ENCODE measurements around the gene TNFRSF6B.

TNFRSF6B gene

DNA sequence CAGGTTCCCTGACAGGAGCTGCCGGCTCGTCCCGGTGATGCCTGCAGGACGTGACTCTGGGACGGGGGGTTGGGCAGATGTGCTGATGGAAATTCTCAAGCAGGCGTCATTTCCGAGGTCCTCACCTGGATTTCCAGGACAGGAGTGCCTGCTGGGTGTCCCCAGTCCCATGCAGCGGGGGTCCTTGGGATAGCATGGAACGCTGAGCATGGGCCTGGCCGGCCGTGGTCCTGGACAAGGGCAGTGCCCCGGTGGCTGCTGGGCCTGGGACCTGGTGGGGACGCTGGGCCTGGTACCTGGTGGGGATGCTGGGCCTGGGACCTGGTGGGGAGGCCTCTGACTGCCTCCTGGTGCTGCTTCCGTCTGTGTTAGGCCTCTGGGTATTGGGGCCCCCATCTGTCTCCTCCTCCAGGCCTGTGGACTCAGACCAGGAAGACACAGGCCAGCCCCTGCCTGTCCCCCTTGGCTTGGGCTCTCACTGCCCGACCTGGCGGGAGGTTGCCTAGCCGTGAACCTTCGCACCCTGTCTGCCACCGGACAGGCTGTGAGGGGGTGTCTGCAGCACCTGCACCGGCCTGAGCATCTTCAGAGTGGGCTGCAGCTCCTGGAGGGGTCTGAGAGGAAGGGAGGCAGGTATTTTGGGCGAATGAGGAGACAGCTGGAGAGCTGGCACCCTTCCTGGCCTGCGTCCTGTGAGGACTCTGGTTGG lies 32.2 kb upstream of the TNFRSF6B start:
- ATAC-seq, result no peak

DNA sequence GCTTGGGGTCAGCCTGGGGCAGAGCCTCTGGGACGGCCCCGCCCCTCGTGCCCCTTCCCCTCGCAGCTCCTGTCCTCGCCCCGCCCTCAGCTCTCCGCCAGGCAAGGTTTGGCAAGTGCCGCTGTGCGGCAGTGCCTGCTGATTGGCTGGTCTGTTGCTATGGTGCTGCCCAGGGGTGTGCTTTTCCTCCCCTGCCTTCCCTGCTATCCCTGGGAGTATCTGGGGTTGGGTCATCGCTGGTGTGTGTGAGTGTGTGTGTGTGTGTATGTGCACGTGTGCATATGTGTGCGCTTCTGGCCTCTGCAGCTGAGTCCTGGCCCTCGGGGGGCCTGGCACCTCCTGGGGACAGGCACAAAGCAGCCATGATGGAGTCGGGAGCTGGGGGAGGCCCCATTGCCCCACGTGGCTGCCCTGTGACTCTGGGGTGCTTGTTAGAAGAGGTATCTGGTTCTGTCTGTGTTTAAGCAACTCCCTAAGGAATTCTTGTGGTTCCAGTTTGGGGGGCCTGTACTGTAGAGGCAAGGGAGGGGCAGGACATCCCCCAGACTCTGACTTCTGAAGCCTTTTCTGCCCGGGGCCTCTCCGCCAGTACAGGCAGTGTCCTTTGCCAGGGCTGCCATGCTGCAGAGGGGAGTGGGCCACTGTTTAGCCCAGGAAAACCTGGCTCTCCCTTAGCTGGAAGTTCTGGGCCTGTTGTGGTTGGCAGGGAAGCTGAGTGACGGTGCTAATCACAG lies 31.4 kb upstream of the TNFRSF6B start:
- no peak; the same call in 2 of the 3 replicates for ATAC-seq
- no peak for TF ChIP-seq TCF4 (CRISPR knock-in tag; IDR thresholded peaks at IDR 0.05; ENCODE audit: borderline replicate concordance)
- no peak for TF ChIP-seq SNAI2 (CRISPR knock-in tag; IDR thresholded peaks at IDR 0.05)
- TF ChIP-seq, protein P1, sequence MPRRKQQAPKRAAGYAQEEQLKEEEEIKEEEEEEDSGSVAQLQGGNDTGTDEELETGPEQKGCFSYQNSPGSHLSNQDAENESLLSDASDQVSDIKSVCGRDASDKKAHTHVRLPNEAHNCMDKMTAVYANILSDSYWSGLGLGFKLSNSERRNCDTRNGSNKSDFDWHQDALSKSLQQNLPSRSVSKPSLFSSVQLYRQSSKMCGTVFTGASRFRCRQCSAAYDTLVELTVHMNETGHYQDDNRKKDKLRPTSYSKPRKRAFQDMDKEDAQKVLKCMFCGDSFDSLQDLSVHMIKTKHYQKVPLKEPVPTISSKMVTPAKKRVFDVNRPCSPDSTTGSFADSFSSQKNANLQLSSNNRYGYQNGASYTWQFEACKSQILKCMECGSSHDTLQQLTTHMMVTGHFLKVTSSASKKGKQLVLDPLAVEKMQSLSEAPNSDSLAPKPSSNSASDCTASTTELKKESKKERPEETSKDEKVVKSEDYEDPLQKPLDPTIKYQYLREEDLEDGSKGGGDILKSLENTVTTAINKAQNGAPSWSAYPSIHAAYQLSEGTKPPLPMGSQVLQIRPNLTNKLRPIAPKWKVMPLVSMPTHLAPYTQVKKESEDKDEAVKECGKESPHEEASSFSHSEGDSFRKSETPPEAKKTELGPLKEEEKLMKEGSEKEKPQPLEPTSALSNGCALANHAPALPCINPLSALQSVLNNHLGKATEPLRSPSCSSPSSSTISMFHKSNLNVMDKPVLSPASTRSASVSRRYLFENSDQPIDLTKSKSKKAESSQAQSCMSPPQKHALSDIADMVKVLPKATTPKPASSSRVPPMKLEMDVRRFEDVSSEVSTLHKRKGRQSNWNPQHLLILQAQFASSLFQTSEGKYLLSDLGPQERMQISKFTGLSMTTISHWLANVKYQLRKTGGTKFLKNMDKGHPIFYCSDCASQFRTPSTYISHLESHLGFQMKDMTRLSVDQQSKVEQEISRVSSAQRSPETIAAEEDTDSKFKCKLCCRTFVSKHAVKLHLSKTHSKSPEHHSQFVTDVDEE (CRISPR knock-in tag; IDR thresholded peaks at IDR 0.05), result no peak
- TF ChIP-seq ISL1 (CRISPR knock-in tag; IDR thresholded peaks at IDR 0.05), result no peak
- TF ChIP-seq, protein P2, sequence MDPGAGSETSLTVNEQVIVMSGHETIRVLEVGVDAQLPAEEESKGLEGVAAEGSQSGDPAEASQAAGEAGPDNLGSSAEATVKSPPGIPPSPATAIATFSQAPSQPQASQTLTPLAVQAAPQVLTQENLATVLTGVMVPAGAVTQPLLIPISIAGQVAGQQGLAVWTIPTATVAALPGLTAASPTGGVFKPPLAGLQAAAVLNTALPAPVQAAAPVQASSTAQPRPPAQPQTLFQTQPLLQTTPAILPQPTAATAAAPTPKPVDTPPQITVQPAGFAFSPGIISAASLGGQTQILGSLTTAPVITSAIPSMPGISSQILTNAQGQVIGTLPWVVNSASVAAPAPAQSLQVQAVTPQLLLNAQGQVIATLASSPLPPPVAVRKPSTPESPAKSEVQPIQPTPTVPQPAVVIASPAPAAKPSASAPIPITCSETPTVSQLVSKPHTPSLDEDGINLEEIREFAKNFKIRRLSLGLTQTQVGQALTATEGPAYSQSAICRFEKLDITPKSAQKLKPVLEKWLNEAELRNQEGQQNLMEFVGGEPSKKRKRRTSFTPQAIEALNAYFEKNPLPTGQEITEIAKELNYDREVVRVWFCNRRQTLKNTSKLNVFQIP (CRISPR knock-in tag; IDR thresholded peaks at IDR 0.05; ENCODE audit: borderline replicate concordance, low read depth), result no peak
- TF ChIP-seq ZNF70 (CRISPR knock-in tag; IDR thresholded peaks at IDR 0.05), result no peak
- TF ChIP-seq ZNF565 (CRISPR knock-in tag; conservative IDR thresholded peaks at IDR 0.05; ENCODE audit: low read depth), result no peak

More for the DNA sequence above, 32.2 kb upstream of the TNFRSF6B start:
- TF ChIP-seq OSR1 (CRISPR knock-in tag; IDR thresholded peaks at IDR 0.05), result no peak
- TF ChIP-seq CSDC2 (CRISPR knock-in tag; IDR thresholded peaks at IDR 0.05), result no peak
- no peak for TF ChIP-seq ZNF70 (CRISPR knock-in tag; IDR thresholded peaks at IDR 0.05)
- TF ChIP-seq BACH2 (CRISPR knock-in tag; IDR thresholded peaks at IDR 0.05; ENCODE audit: borderline replicate concordance), result no peak
- TF ChIP-seq SNAI2 (CRISPR knock-in tag; IDR thresholded peaks at IDR 0.05), result no peak
- no peak for TF ChIP-seq ZFP3 (CRISPR knock-in tag; IDR thresholded peaks at IDR 0.05)
- no peak for TF ChIP-seq ISL1 (CRISPR knock-in tag; IDR thresholded peaks at IDR 0.05)
- TF ChIP-seq, protein P3, sequence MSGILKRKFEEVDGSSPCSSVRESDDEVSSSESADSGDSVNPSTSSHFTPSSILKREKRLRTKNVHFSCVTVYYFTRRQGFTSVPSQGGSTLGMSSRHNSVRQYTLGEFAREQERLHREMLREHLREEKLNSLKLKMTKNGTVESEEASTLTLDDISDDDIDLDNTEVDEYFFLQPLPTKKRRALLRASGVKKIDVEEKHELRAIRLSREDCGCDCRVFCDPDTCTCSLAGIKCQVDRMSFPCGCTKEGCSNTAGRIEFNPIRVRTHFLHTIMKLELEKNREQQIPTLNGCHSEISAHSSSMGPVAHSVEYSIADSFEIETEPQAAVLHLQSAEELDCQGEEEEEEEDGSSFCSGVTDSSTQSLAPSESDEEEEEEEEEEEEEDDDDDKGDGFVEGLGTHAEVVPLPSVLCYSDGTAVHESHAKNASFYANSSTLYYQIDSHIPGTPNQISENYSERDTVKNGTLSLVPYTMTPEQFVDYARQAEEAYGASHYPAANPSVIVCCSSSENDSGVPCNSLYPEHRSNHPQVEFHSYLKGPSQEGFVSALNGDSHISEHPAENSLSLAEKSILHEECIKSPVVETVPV (CRISPR knock-in tag; IDR thresholded peaks at IDR 0.05), result no peak

DNA sequence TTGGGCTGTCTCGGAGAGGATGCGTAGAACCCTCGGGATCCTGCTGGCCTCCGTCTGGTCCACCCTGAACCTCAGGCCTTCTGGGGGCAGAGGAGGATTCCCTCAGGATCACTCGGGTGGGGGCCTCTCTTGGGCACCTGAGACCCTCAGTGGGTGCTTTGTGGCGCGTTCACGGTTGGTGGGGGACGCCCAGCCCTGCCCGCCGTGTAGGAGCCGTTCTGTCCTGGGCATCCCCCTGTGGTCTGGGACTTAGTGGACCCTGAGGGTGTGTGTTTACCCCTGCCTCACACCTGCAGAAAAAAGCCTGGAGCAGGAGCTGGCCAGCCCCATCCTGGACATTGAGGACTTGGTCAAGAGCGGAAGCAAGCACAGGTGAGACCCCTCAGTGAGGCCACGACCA lies 30.7 kb upstream of the TNFRSF6B start:
- TF ChIP-seq OSR1 (CRISPR knock-in tag; IDR thresholded peaks at IDR 0.05), result no peak
- no peak for TF ChIP-seq ARNTL (CRISPR knock-in tag; IDR thresholded peaks at IDR 0.05; ENCODE audit: borderline replicate concordance, low read depth)
- TF ChIP-seq, protein P2 (CRISPR knock-in tag; IDR thresholded peaks at IDR 0.05; ENCODE audit: borderline replicate concordance, low read depth), result no peak
- TF ChIP-seq ZFP30 (CRISPR knock-in tag; IDR thresholded peaks at IDR 0.05), result no peak
- TF ChIP-seq TCF4 (CRISPR knock-in tag; IDR thresholded peaks at IDR 0.05; ENCODE audit: borderline replicate concordance), result no peak
- TF ChIP-seq, protein P4, sequence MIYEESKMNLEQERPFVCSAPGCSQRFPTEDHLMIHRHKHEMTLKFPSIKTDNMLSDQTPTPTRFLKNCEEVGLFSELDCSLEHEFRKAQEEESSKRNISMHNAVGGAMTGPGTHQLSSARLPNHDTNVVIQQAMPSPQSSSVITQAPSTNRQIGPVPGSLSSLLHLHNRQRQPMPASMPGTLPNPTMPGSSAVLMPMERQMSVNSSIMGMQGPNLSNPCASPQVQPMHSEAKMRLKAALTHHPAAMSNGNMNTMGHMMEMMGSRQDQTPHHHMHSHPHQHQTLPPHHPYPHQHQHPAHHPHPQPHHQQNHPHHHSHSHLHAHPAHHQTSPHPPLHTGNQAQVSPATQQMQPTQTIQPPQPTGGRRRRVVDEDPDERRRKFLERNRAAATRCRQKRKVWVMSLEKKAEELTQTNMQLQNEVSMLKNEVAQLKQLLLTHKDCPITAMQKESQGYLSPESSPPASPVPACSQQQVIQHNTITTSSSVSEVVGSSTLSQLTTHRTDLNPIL (CRISPR knock-in tag; IDR thresholded peaks at IDR 0.05; ENCODE audit: low read depth), result no peak
- no peak for TF ChIP-seq BACH2 (CRISPR knock-in tag; IDR thresholded peaks at IDR 0.05; ENCODE audit: borderline replicate concordance)
- no peak for TF ChIP-seq SNAI2 (CRISPR knock-in tag; IDR thresholded peaks at IDR 0.05)
- no peak for TF ChIP-seq ESRRG (CRISPR knock-in tag; IDR thresholded peaks at IDR 0.05)
- TF ChIP-seq RARB (CRISPR knock-in tag; IDR thresholded peaks at IDR 0.05), result no peak
- TF ChIP-seq, protein P3 (CRISPR knock-in tag; IDR thresholded peaks at IDR 0.05), result no peak
- TF ChIP-seq ZC3H10 (CRISPR knock-in tag; IDR thresholded peaks at IDR 0.05), result no peak
- TF ChIP-seq ISL1 (CRISPR knock-in tag; IDR thresholded peaks at IDR 0.05), result no peak
- TF ChIP-seq, protein P1 (CRISPR knock-in tag; IDR thresholded peaks at IDR 0.05), result no peak
- ATAC-seq, result no peak

Data from SK-N-SH treated with all-trans-retinoic acid at 6 μM for 48 hours (cell line).